ENCODE measurements around the gene AMY1A. TPM values are rescaled to one million over a fixed set of nuclear protein-coding genes. Genes with fewer than 3 reads are reported as not detected.
"Not testable (repeated sequence)": the region's sequence is repeated elsewhere in the genome, so short reads cannot be mapped to it uniquely, and the experiment has no call there.

AMY1A gene
- total RNA-seq, 2 donors from 2014 or later: not detected

GRCh38 chr1:103700669-103701068 lies 45.1 kb downstream of the AMY1A start:
- H3K27ac ChIP-seq; H3K9me3 ChIP-seq; H3K27me3 ChIP-seq (replicated peaks; ENCODE audit: insufficient read depth); DNase-seq (ENCODE audit: low spot score); ATAC-seq (ENCODE audit: insufficient number of reproducible peaks, low FRiP score, low read depth); H3K4me3 ChIP-seq; H3K36me3 ChIP-seq; H3K4me1 ChIP-seq (ENCODE audit: control insufficient read depth in 1 of 2, low read depth in 2 of 2): not testable (repeated sequence)

- DNase-seq (ENCODE audit: low spot score); H3K27me3 ChIP-seq (replicated peaks; ENCODE audit: insufficient read depth); H3K4me3 ChIP-seq; H3K27ac ChIP-seq; H3K4me1 ChIP-seq (ENCODE audit: control insufficient read depth in 1 of 2, low read depth in 2 of 2); ATAC-seq (ENCODE audit: insufficient number of reproducible peaks, low FRiP score, low read depth); H3K36me3 ChIP-seq; H3K9me3 ChIP-seq: not testable (repeated sequence)
These were observed 45.7 kb downstream of the AMY1A start for GRCh38 chr1:103701256-103701655.

GRCh38 chr1:103707670-103708069 lies 52.1 kb downstream of the AMY1A start:
- not testable (repeated sequence) for ATAC-seq (ENCODE audit: insufficient number of reproducible peaks, low FRiP score, low read depth); H3K36me3 ChIP-seq; H3K9me3 ChIP-seq; H3K4me3 ChIP-seq; H3K27ac ChIP-seq; H3K4me1 ChIP-seq (ENCODE audit: control insufficient read depth in 1 of 2, low read depth in 2 of 2); H3K27me3 ChIP-seq (replicated peaks; ENCODE audit: insufficient read depth); DNase-seq (ENCODE audit: low spot score)

GRCh38 chr1:103710381-103710780 lies 54.8 kb downstream of the AMY1A start:
- ATAC-seq (ENCODE audit: insufficient number of reproducible peaks, low FRiP score, low read depth); H3K4me3 ChIP-seq; H3K4me1 ChIP-seq (ENCODE audit: control insufficient read depth in 1 of 2, low read depth in 2 of 2); H3K27ac ChIP-seq; DNase-seq (ENCODE audit: low spot score); H3K36me3 ChIP-seq; H3K27me3 ChIP-seq (replicated peaks; ENCODE audit: insufficient read depth); H3K9me3 ChIP-seq: not testable (repeated sequence)

Other genes starting within 250 kb of the AMY1A start
- gene RNPC3, start 130.1 kb upstream of the AMY1A start, total RNA-seq: 10 to 100 TPM; 38.6 to 41.1 TPM
- gene AMY2B, start 84.2 kb upstream of the AMY1A start, total RNA-seq: 10 to 100 TPM; 16.9 to 17.1 TPM
- gene AMY2A, start 38.3 kb upstream of the AMY1A start, total RNA-seq: 1 to 10 TPM in 1 of 2 donors, not detected in 1; 4.7 TPM
- gene AMY1B, start 40.5 kb downstream of the AMY1A start, total RNA-seq: not detected
- not detected for gene AMY1C, start 94.1 kb downstream of the AMY1A start, total RNA-seq